ENCODE results near the gene NR1D2. TPM values are rescaled to one million over a fixed set of nuclear protein-coding genes. Genes with fewer than 3 reads are reported as not detected.
A peak's percentile ranks its signal among the peaks of the same experiment; 100 is the strongest.

NR1D2 gene
- polyA plus RNA-seq, 2 of the 4 experiments (the other 2 are of a cell fraction) = 7.2 to 18.6 TPM

GRCh38 chr3:24017305-24017704, 72.2 kb downstream of the NR1D2 start:
- Histone ChIP-seq H3K4me3 (no peak overlapping the region), H3K27ac (no peak overlapping the region), H3K9me3 (no peaks in the 10 kb centered on the region), H3K4me1 (no peaks in the 10 kb centered on the region), H3K4me2 (no peak overlapping the region)
- ChIA-PET POLR2A (no interaction called here), CTCF (interaction anchor here (0.8 to 2.5 kb wide), 2 partner anchors 18 to 21 kb away, joined by 3 to 6 read pairs; no protein-coding TSS in a partner anchor)
- no peak for TF ChIP-seq SREBF2 (IDR thresholded peaks at IDR 0.05)
- FAIRE-seq (no peak), ATAC-seq (no peak), DNase-seq (ENCODE audit: low read depth in 1 of 2, low spot score in 1 of 2) (no peak)

- ChIA-PET CTCF (interaction anchor here (1.2 to 1.8 kb wide), 2 partner anchors 19 to 664 kb away, joined by 3 to 6 read pairs; no protein-coding TSS in a partner anchor), POLR2A (no interaction called here)
- 84% methylated on average over 26 of the region's 26 CpGs for WGBS (ENCODE audit: missing lambda C conversion rate)
- Histone ChIP-seq H3K4me2 (no peak overlapping the region), H3K9me3 (no peaks in the 10 kb centered on the region), H3K4me3 (no peak overlapping the region), H3K4me1 (no peaks in the 10 kb centered on the region), H3K27ac (no peak overlapping the region)
- ATAC-seq (no peak; a peak in 1 of 6 replicates), FAIRE-seq (no peak), DNase-seq (ENCODE audit: low read depth in 1 of 2, low spot score in 1 of 2) (no peak)
- TF ChIP-seq HOXB5 (CRISPR knock-in tag; IDR thresholded peaks at IDR 0.05) = no peak
- no peak for TF ChIP-seq RAD21 (conservative IDR thresholded peaks at IDR 0.05 in 1 of 2, IDR thresholded peaks at IDR 0.05 in 1 of 2)
- TF ChIP-seq PHF8 (IDR thresholded peaks at IDR 0.05; ENCODE audit: borderline replicate concordance, low read depth) = no peak
- TF ChIP-seq JUN (IDR thresholded peaks at IDR 0.05) = no peak
- TF ChIP-seq ESRRA (IDR thresholded peaks at IDR 0.05; ENCODE audit: borderline replicate concordance, low read length) = no peak
- no peak for TF ChIP-seq ZC3H11A (IDR thresholded peaks at IDR 0.05)
- TF ChIP-seq CHD2 (IDR thresholded peaks at IDR 0.05; ENCODE audit: low read length, partially characterized antibody) = no peak
- TF ChIP-seq, protein P1, sequence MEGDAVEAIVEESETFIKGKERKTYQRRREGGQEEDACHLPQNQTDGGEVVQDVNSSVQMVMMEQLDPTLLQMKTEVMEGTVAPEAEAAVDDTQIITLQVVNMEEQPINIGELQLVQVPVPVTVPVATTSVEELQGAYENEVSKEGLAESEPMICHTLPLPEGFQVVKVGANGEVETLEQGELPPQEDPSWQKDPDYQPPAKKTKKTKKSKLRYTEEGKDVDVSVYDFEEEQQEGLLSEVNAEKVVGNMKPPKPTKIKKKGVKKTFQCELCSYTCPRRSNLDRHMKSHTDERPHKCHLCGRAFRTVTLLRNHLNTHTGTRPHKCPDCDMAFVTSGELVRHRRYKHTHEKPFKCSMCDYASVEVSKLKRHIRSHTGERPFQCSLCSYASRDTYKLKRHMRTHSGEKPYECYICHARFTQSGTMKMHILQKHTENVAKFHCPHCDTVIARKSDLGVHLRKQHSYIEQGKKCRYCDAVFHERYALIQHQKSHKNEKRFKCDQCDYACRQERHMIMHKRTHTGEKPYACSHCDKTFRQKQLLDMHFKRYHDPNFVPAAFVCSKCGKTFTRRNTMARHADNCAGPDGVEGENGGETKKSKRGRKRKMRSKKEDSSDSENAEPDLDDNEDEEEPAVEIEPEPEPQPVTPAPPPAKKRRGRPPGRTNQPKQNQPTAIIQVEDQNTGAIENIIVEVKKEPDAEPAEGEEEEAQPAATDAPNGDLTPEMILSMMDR (IDR thresholded peaks at IDR 0.05) = no peak
- TF ChIP-seq, protein P2, sequence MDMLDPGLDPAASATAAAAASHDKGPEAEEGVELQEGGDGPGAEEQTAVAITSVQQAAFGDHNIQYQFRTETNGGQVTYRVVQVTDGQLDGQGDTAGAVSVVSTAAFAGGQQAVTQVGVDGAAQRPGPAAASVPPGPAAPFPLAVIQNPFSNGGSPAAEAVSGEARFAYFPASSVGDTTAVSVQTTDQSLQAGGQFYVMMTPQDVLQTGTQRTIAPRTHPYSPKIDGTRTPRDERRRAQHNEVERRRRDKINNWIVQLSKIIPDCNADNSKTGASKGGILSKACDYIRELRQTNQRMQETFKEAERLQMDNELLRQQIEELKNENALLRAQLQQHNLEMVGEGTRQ (IDR thresholded peaks at IDR 0.05) = no peak
- TF ChIP-seq CBX8 (IDR thresholded peaks at IDR 0.05) = no peak
- no peak for TF ChIP-seq EHMT2 (IDR thresholded peaks at IDR 0.05; ENCODE audit: low read depth)
- TF ChIP-seq RARB (CRISPR knock-in tag; IDR thresholded peaks at IDR 0.05) = no peak
Measured at GRCh38 chr3:24018784-24019570, 73.9 kb downstream of the NR1D2 start.

DNA sequence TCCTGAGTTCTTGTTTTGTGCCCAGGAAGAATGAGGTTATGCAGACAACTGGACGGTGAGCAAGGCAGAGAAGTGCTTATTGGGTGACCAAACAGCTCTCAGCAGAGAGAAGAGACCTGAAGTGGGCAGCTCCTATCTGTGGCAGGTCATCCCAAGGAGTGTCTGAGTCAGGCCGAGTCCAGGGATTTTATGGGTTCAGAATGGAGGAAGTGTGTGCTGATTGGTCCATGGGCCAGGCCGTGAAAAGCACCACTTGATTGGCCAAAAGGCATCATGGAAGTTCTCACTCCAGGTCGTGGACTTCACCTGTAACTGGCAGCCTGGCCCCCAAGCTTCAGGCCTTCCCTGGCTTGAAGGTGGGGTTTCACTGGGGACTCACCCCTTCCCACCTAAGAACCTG, 74.5 kb downstream of the NR1D2 start:
- H3K27ac ChIP-seq = no peak overlapping the region
- no peak overlapping the region for H3K4me3 ChIP-seq
- no peaks in the 10 kb centered on the region for H3K9me3 ChIP-seq
- CTCF ChIA-PET = interaction anchor here (1.2 to 1.8 kb wide), 3 partner anchors 20 to 664 kb away, joined by 3 to 6 read pairs (median 3); no protein-coding TSS in a partner anchor
- DNase-seq (ENCODE audit: low read depth in 1 of 2, low spot score in 1 of 2) (no peak), ATAC-seq (peak in 1 of 2 experiments; percentile 42; a peak in 2 of 6 replicates), FAIRE-seq (no peak)
- H3K4me1 ChIP-seq = no peaks in the 10 kb centered on the region
- no peak overlapping the region for H3K4me2 ChIP-seq
- WGBS (ENCODE audit: missing lambda C conversion rate) = 34% methylated on average over 4 of the region's 4 CpGs
- POLR2A ChIA-PET = no interaction called here
- TF ChIP-seq BHLHE40 (IDR thresholded peaks at IDR 0.05; ENCODE audit: low read depth, low read length) (no peak), KDM5A (IDR thresholded peaks at IDR 0.05) (no peak), POLR2AphosphoS2 (conservative IDR thresholded peaks at IDR 0.05; ENCODE audit: low read length) (no peak), ZSCAN20 (CRISPR knock-in tag; IDR thresholded peaks at IDR 0.05) (no peak), HDAC2 (IDR thresholded peaks at IDR 0.05) (no peak), PBX3 (IDR thresholded peaks at IDR 0.05) (no peak), CBX2 (IDR thresholded peaks at IDR 0.05; ENCODE audit: borderline replicate concordance, low read depth) (no peak), KDM1A (IDR thresholded peaks at IDR 0.05; ENCODE audit: low read depth) (no peak), MAZ (IDR thresholded peaks at IDR 0.05; ENCODE audit: borderline replicate concordance, low read depth, low read length) (no peak), CHD4 (IDR thresholded peaks at IDR 0.05; ENCODE audit: borderline replicate concordance) (no peak), E2F6 (IDR thresholded peaks at IDR 0.05; ENCODE audit: borderline replicate concordance, low read depth) (no peak)
- TF ChIP-seq, protein P1 (IDR thresholded peaks at IDR 0.05) = no peak
- TF ChIP-seq, protein P3, sequence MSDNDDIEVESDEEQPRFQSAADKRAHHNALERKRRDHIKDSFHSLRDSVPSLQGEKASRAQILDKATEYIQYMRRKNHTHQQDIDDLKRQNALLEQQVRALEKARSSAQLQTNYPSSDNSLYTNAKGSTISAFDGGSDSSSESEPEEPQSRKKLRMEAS (IDR thresholded peaks at IDR 0.05) = no peak

Measured in A549 (cell line).